Mucosa of descending colon (tissue), 3 donors: Measurements from ENCODE around the gene LHCGR. TPM values are rescaled to one million over a fixed set of nuclear protein-coding genes. Genes with fewer than 3 reads are reported as not detected.
A peak's percentile ranks its signal among the peaks of the same experiment; 100 is the strongest.
"Not testable (repeated sequence)": the region's sequence is repeated elsewhere in the genome, so short reads cannot be mapped to it uniquely, and the experiment has no call there.

ENCODE experiments used
- ATAC-seq: fragments of 200-7000 bp; cut with Tn5 transposase; one replicate; pipeline ENCODE4 v1.9.1; 2020; ENCODE audit warnings: mild to moderate bottlenecking, moderate library complexity
- DNase-seq, 3 donors: peaks; one replicate each; pipeline ENCODE4 v3.0.0-alpha.2; 2020
- H3K36me3 ChIP-seq: fragments of 200-600 bp; one replicate; pipeline ENCODE4 v1.8.0; 2021; ENCODE audit warnings: low read depth, mild to moderate bottlenecking
- H3K4me1 ChIP-seq: fragments of 200-600 bp; one replicate; pipeline ENCODE4 v1.8.0; 2021; ENCODE audit warnings: low read depth, mild to moderate bottlenecking
- H3K4me3 ChIP-seq: fragments of 200-600 bp; one replicate; pipeline ENCODE4 v1.8.0; 2021; ENCODE audit warnings: mild to moderate bottlenecking
- H3K9me3 ChIP-seq: fragments of 200-600 bp; one replicate; pipeline ENCODE4 v1.8.0; 2021; ENCODE audit warnings: mild to moderate bottlenecking
- CTCF ChIP-seq: fragments of 200-600 bp; IDR thresholded peaks from one replicate; pipeline ENCODE4 v1.8.0; 2022; ENCODE audit warnings: antibody characterized with exemption, mild to moderate bottlenecking
- intact Hi-C, 2 donors: fragments of 100-400 bp; cut with DNase I in 1 of 2; cut with micrococcal nuclease in 1 of 2; formaldehyde crosslinking; loops; one replicate each; pipeline versions ENCODE4 v1.11.0 to v1.11.1; 2022; cut with DNase I, micrococcal nuclease
- total RNA-seq, 3 donors: library from RNA; stranded (reverse); fragmentation: NEBNext Ultra II Directional in 2 of 3; extraction: Animal tissue kit (Norgen Biotek cat#: 25700) in 2 of 3; gene quantifications; one replicate each; pipeline versions ENCODE4 v1.2.1 to v1.2.4, GENCODE V29; 2021 to 2023
- donor health status: DM: no; HTN: no; CAD: no; lungs with moderate emphysema.
- donor health status: DM: no; HTN: no; CAD: no.
- donor health status: DM: no; HTN: yes; CAD: no.

Gene LHCGR
- total RNA-seq, 3 donors from 2014 or later, result not detected

DNA sequence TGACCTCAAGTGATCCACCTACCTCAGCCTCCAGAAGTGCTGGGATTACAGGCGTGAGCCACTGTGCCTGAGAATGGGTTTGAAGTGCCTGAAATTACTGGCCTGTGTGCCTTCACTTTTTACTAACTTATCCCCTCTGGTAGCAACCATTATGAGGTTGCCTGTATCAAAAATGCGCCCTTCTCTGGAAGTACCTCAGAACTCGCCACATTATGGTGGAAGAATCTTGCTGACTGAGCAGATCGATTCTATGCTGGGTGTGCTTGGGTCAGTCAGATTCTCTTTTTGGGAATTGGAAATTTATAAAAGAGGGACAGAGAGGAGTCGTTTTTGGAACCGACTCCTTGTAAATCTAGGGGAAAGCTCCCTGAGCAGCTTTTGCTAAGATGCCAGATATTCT is 8.2 kb downstream of the LHCGR start:
- DNase-seq, result no peak
- intact Hi-C loops, result no loop called here
- Histone ChIP-seq H3K4me1 (no peaks in the 10 kb centered on the region), H3K4me3 (no peak overlapping the region), H3K9me3 (no peaks in the 10 kb centered on the region), H3K36me3 (no peaks in the 10 kb centered on the region)
- no peak for TF ChIP-seq CTCF
- ATAC-seq, result no peak

- H3K9me3 ChIP-seq, ATAC-seq, H3K36me3 ChIP-seq, intact Hi-C loops, H3K4me3 ChIP-seq, H3K4me1 ChIP-seq, DNase-seq: not testable (repeated sequence)
Observed at GRCh38 chr2:48739236-48739635, 16.3 kb downstream of the LHCGR start.

- DNase-seq (no peak), ATAC-seq (peak; percentile 71)
- no peaks in the 10 kb centered on the region for H3K9me3 ChIP-seq
- intact Hi-C loops, result no loop called here
- no peak for TF ChIP-seq CTCF
- H3K36me3 ChIP-seq, result no peaks in the 10 kb centered on the region
- H3K4me3 ChIP-seq, result no peak overlapping the region
- no peaks in the 10 kb centered on the region for H3K4me1 ChIP-seq
Observed at GRCh38 chr2:48738806-48739205, 16.7 kb downstream of the LHCGR start.

DNA sequence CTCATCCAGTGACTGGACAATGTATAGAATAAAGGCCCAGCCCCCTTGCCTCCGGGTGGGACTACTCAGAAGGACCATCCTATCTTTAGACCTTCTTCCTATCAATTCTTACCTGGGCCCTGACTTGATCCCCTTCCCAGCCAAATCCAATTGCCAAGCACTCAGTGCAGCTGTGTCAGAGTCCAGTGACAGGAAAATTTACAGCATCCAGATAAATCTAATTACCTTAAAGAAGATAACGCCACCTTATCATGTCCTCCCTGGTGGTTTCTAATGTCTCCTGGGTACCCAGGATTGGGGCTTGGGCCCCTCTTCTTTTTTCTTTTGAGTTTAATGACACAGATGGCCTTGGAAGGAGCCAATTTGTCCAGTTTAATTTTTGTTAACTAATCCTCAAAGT is 19.3 kb downstream of the LHCGR start:
- Histone ChIP-seq H3K36me3 (no peaks in the 10 kb centered on the region), H3K4me3 (no peak overlapping the region), H3K4me1 (no peaks in the 10 kb centered on the region), H3K9me3 (no peaks in the 10 kb centered on the region)
- DNase-seq, result no peak
- TF ChIP-seq CTCF, result no peak
- intact Hi-C loops, result no loop called here
- ATAC-seq, result no peak

DNA sequence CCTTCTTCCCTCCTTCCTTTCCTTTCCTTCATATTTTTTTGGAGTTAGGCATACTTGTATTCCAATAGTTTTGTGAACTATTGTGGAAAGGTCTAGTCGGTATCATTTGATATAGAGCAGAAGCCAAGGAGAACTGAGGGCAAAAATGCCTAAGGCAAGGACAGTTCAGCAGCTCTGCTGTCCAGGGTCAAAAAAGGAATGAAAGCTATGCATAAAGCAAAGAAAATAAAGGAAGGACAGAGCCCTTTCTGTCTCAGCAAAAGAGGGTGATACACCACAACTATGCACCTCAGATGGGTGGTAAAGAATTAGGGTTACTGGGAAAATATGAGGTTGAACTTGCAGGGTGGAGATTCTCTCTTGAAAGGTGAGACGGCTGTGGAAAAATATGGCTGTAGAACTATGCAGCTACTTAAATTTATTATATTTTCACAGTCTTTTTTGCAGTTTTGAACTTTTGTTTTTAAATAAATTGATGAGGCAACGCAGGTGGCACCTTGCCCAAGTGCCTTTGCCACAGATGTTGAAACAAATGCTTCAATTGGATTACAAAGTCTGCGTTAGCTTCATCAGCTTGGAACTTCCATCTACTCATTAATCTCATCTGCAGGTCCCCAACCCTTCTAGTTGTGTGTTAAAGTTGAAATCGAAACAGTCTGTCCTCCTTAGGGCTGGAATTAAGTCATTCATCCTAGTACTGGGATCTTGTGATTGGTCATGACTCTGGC is 20.8 kb downstream of the LHCGR start:
- Histone ChIP-seq H3K9me3 (no peaks in the 10 kb centered on the region), H3K4me3 (no peak overlapping the region), H3K36me3 (no peaks in the 10 kb centered on the region), H3K4me1 (no peaks in the 10 kb centered on the region)
- ATAC-seq, result no peak
- intact Hi-C loops, result no loop called here
- DNase-seq, result no peak
- no peak for TF ChIP-seq CTCF

DNA sequence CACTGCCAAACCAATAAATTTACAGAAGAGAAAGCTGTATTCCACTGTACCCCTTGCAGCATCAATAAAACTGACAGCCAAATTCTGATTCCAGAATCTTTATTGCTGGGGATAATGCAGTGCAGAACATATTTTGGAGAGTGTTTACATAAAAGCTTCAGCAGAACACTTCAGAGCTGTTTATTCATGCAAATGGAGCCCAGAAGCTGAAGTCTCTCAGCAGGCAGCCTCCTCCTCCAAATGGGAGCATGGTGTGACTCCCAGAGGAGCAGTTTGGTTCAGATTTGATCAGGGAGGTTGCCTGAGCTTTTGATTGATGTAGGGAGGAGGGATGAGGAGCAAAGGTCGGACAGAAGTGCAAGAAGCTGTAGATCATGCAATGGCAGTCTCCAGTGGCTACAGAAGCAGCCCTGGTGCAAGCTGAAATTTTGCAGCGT is 22.4 kb downstream of the LHCGR start:
- DNase-seq (no peak), ATAC-seq (no peak)
- Histone ChIP-seq H3K4me3 (no peak overlapping the region), H3K36me3 (no peaks in the 10 kb centered on the region), H3K4me1 (no peaks in the 10 kb centered on the region), H3K9me3 (no peaks in the 10 kb centered on the region)
- intact Hi-C loops, result no loop called here
- TF ChIP-seq CTCF, result no peak
